HepG2 (cell line): ENCODE results near the gene LGI4. TPM values are rescaled to one million over a fixed set of nuclear protein-coding genes. Genes with fewer than 3 reads are reported as not detected.

ENCODE experiments used
- AGO1 ChIP-seq: fragments of 200-400 bp; formaldehyde crosslinking; IDR thresholded peaks from 2 replicates; pipeline ENCODE4 v1.6.1; 2017; ENCODE audit warnings: mild to moderate bottlenecking, low read depth, low read length, moderate library complexity; ENCODE audit not compliant: poor library complexity, severe bottlenecking
- ARNTL ChIP-seq: sonication (generic); formaldehyde crosslinking; IDR thresholded peaks from 2 replicates; pipeline ENCODE4 v1.4.0; 2020; ENCODE audit warnings: mild to moderate bottlenecking, missing genetic modification reagents
- DMTF1 ChIP-seq: sonication (generic); formaldehyde crosslinking; IDR thresholded peaks from 2 replicates; pipeline ENCODE4 v1.4.0; 2020; ENCODE audit warnings: mild to moderate bottlenecking, missing genetic modification reagents
- EZH2 ChIP-seq: conservative IDR thresholded peaks from 2 replicates; pipeline ENCODE4 v1.6.1; 2012; ENCODE audit warnings: mild to moderate bottlenecking, low read depth, low read length, moderate library complexity
- FOXK1 ChIP-seq: sonication (generic); formaldehyde crosslinking; IDR thresholded peaks from 2 replicates; pipeline ENCODE4 v1.4.0; 2020; ENCODE audit warnings: low read depth, missing genetic modification reagents, borderline replicate concordance
- HOXD1 ChIP-seq: sonication (generic); formaldehyde crosslinking; IDR thresholded peaks from 2 replicates; pipeline ENCODE4 v1.5.0; 2020; ENCODE audit warnings: missing genetic modification reagents
- JUNB ChIP-seq: sonication (generic); formaldehyde crosslinking; IDR thresholded peaks from 2 replicates; pipeline ENCODE4 v1.8.0; 2022; ENCODE audit warnings: missing genetic modification reagents, mild to moderate bottlenecking, borderline replicate concordance
- KDM3A ChIP-seq: IDR thresholded peaks from 2 replicates; pipeline ENCODE4 v1.6.1; 2018; ENCODE audit warnings: low read depth, missing compliant biosample characterization
- MED1 ChIP-seq: sonication (generic); formaldehyde crosslinking; IDR thresholded peaks from 2 replicates; pipeline ENCODE4 v1.4.0; 2020; ENCODE audit warnings: missing genetic modification reagents
- MNT ChIP-seq: fragments of 450-650 bp; IDR thresholded peaks from 2 replicates; pipeline ENCODE4 v1.6.1; 2016
- MTA3 ChIP-seq: sonication (generic); formaldehyde crosslinking; IDR thresholded peaks from 2 replicates; pipeline ENCODE4 v1.4.0; 2020; ENCODE audit warnings: missing genetic modification reagents
- NFRKB ChIP-seq: fragments of 450-650 bp; IDR thresholded peaks from 2 replicates; pipeline ENCODE4 v1.6.1; 2017
- POLR2AphosphoS5 ChIP-seq: IDR thresholded peaks from 2 replicates; pipeline ENCODE4 v1.6.1; 2012; ENCODE audit warnings: low read depth, low read length
- SIN3A ChIP-seq: IDR thresholded peaks from 2 replicates; pipeline ENCODE4 v1.6.1; 2011; ENCODE audit warnings: low read depth, mild to moderate bottlenecking, control low read depth, low read length, borderline replicate concordance
- SUZ12 ChIP-seq: fragments of 150-350 bp; IDR thresholded peaks from 2 replicates; pipeline ENCODE4 v1.6.1; 2014; ENCODE audit warnings: low read depth, low read length
- THAP11 ChIP-seq: IDR thresholded peaks from 2 replicates; pipeline ENCODE4 v1.6.1; 2016; ENCODE audit warnings: missing biosample characterization, missing genetic modification reagents
- THYN1 ChIP-seq: sonication (generic); formaldehyde crosslinking; IDR thresholded peaks from 2 replicates; pipeline ENCODE4 v1.8.1; 2023; ENCODE audit warnings: low read depth, mild to moderate bottlenecking, moderate library complexity, missing genetic modification reagents, borderline replicate concordance
- ZFP36 ChIP-seq: fragments of 150-350 bp; IDR thresholded peaks from 2 replicates; pipeline ENCODE4 v1.6.1; 2018; ENCODE audit warnings: borderline replicate concordance, low read length, low read depth; ENCODE audit not compliant: partially characterized antibody
- ZKSCAN1 ChIP-seq: fragments of 150-350 bp; IDR thresholded peaks from 2 replicates; pipeline ENCODE4 v1.6.1; 2014; ENCODE audit warnings: low read length
- ZNF34 ChIP-seq: sonication (generic); formaldehyde crosslinking; IDR thresholded peaks from 2 replicates; pipeline ENCODE4 v1.4.0; 2020; ENCODE audit warnings: mild to moderate bottlenecking, missing genetic modification reagents, borderline replicate concordance
- ZNF343 ChIP-seq: sonication (generic); formaldehyde crosslinking; IDR thresholded peaks from 2 replicates; pipeline ENCODE4 v1.4.0; 2020; ENCODE audit warnings: mild to moderate bottlenecking, missing genetic modification reagents
- ZNF414 ChIP-seq: sonication (generic); formaldehyde crosslinking; IDR thresholded peaks from 2 replicates; pipeline ENCODE4 v1.5.0; 2020; ENCODE audit warnings: missing genetic modification reagents
- ZNF441 ChIP-seq: sonication (generic); formaldehyde crosslinking; IDR thresholded peaks from 2 replicates; pipeline ENCODE4 v1.7.0; 2021; ENCODE audit warnings: missing genetic modification reagents, borderline replicate concordance
- ZNF563 ChIP-seq: sonication (generic); formaldehyde crosslinking; IDR thresholded peaks from 2 replicates; pipeline ENCODE4 v1.8.0; 2022; ENCODE audit warnings: mild to moderate bottlenecking, moderate library complexity, missing genetic modification reagents
- ZNF879 ChIP-seq: sonication (generic); formaldehyde crosslinking; IDR thresholded peaks from 2 replicates; pipeline ENCODE4 v1.8.1; 2023; ENCODE audit warnings: missing genetic modification reagents
- polyA plus RNA-seq, 8 experiments: library from polyadenylated mRNA; depleted of rRNA in 3 of 8; stranded (reverse) in 7 of 8; unstranded in 1 of 8; fragments of >200 nt; fragmentation: Illumina TruSeq in 4 of 8; extraction: Trizol in 4 of 8; gene quantifications; 2 replicates each; pipeline versions ENCODE4 v1.2.1 to v1.2.3, GENCODE V29; 2011 to 2016; ENCODE audit warnings: low read depth in 4 of 8, missing spikeins in 1 of 8, mixed read lengths in 1 of 8; ENCODE audit not compliant: insufficient read depth in 1 of 8
- total RNA-seq, 5 experiments: library from RNA; depleted of rRNA; stranded (reverse); fragments of >200 nt; fragmentation: Illumina TruSeq; extraction: Trizol; gene quantifications; 2 replicates each; pipeline ENCODE4 v1.2.3, GENCODE V29; 2016; ENCODE audit warnings: low read depth in 1 of 5
- TF ChIP-seq, protein P1 (sequence below): IDR thresholded peaks from 2 replicates; pipeline ENCODE4 v1.6.1; 2016; ENCODE audit warnings: low read depth, borderline replicate concordance

The LGI4 gene
- total and polyA plus RNA-seq, 2 of the 13 experiments (the other 11 are each of a cell fraction or from before 2014, with no cell fraction given), result 2.8 TPM; not detected in 1

DNA sequence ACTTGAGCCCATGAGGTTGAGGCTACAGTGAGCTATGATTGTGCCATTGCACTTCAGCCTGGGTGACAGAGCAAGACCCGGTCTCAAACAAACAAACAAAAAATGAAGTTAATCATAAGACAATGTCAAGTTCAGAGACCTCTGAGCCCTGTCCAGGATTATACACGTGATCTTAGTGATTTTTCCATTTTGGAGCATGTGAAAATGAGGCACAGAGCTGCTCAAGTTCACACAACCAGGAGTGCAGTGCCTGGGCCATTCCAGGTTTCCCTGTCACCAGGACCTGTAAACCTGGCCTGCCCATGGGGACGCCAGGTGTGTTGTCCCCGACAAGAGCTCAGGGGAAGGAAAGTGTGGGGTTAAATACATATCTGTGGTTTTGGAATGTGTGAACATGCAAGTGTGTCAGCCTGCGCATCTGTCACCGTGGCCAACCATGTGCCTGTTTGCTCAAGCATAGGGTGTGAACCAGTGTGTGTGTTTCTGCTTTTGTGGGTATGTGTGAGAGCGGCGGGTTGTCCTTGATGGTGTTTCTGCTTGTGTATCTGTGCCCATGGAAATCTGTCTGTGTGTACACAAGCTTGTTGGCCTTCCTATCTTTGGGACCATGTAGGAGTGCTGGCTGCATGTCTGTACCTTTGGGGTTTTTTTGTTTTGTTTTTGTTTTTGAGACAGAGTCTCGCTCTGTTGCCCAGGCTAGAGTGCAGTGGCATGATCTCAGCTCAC is 2.3 kb upstream of the LGI4 start (continued):
- TF ChIP-seq ZNF414 (CRISPR knock-in tag) (no peak), SUZ12 (no peak), FOXK1 (CRISPR knock-in tag) (0 out of 2 replicates have a peak, but pooled peaks have one; percentile 9), ARNTL (CRISPR knock-in tag) (peak; percentile 93), EZH2 (no peak), ZKSCAN1 (no peak), ZNF343 (CRISPR knock-in tag) (peak; percentile 49; the same call in 1 of the 2 replicates), THAP11 (CRISPR knock-in tag) (peak; percentile 25; the same call in 1 of the 2 replicates), ZNF879 (peak; percentile 74; the same call in 1 of the 2 replicates), ZFP36 (no peak), MNT (peak; percentile 52), HOXD1 (CRISPR knock-in tag) (no peak), MTA3 (CRISPR knock-in tag) (no peak), THYN1 (CRISPR knock-in tag) (no peak), KDM3A (CRISPR knock-in tag) (no peak), AGO1 (no peak), DMTF1 (0 out of 2 replicates have a peak, but pooled peaks have one; percentile 29), MED1 (CRISPR knock-in tag) (peak; percentile 76), ZNF563 (peak; percentile 59; the same call in 1 of the 2 replicates), POLR2AphosphoS5 (no peak), ZNF441 (peak; percentile 62), NFRKB (no peak), ZNF34 (CRISPR knock-in tag) (no peak), JUNB (CRISPR knock-in tag) (no peak), SIN3A (no peak)
- TF ChIP-seq, protein P1, sequence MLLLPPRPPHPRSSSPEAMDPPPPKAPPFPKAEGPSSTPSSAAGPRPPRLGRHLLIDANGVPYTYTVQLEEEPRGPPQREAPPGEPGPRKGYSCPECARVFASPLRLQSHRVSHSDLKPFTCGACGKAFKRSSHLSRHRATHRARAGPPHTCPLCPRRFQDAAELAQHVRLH (CRISPR knock-in tag), result no peak
